DMS 273 treated with DMSO at 0.1 percent for 48 hours (cell line): ENCODE measurements around the gene AKAP6.
"Not testable (repeated sequence)": the region's sequence is repeated elsewhere in the genome, so short reads cannot be mapped to it uniquely, and the experiment has no call there.

Source experiments
- DNase-seq: peaks from one replicate; lab custom pipeline; 2025; lab: John Stamatoyannopoulos, UW

AKAP6 gene

DNA sequence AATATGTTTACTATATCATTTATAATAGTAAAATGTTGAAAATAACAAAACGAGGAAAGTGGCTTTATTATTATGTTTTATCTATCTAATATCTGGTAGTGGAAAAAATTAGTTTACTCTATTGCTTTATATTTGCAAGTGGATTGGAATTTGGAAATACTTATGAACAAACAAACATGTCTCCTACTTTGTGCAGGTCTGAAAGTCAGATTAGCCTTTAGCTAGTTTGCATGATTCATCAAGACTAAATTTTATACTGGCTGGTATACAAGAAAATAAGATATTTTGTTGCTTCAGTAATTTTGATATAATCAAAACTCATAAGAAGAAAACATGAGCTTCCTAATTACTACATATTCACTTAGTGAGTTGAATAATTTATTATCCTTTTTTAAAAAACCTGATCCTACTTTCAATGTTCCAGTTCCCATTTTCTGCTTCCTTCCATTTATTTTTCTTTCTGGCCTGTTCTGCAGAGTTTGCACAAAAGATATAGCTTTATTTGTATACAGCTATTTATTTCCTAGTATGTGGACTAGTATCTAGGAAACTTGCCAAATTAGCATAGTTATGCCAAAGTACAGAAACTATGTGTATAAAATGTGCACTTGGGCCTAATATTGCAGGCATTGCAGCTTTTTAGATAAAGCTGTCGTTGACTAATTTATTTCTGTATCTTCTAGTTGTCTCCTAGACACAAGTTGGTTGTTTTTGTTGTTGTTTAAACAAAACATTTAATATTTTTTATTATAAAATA, 122.0 kb downstream of the AKAP6 start:
- DNase-seq, result no peak

DNA sequence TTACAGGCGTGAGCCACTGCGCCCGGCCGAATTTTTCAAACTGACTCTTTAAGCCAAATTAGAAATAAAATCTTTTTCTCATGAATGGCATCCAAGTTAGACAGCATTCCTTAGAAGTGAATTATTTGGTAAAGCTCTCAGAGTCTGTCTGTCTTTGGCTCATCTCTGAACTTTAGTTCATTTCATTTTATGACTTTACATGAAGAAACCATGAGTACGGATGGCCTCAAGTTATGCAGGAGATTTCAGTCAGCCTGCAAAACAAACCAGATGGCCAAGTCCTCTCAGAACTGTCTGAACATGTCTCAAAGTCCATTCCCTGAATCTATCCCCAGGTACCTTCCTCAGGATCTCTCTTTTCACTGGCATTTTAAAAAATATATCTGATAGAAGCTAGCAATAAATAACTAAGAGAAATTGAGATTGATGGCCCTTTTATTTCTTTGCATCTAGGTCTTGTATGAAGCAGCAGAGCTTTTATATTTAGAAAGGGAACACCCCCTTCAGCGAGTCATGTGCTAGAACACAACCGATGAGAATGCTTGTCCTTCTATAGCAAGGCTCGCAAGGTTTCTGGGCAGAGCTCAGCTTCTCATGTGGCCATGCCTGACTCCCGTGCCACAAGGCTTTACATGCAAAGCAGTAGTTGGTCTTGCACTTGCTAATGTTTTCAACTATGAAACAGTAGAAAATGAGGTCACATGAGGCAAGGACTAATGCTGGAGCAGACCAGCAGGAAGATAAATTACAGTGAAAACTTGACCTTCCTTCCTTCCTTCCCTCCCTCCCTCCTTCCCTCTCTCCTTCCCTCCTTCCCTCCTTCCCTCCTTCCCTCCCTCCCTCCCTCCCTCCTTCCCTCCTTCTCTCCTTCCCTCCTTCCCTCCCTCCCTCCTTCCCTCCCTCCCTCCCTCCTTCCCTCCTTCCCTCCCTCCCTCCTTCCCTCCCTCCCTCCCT, 125.0 kb downstream of the AKAP6 start:
- DNase-seq, result no peak

DNA sequence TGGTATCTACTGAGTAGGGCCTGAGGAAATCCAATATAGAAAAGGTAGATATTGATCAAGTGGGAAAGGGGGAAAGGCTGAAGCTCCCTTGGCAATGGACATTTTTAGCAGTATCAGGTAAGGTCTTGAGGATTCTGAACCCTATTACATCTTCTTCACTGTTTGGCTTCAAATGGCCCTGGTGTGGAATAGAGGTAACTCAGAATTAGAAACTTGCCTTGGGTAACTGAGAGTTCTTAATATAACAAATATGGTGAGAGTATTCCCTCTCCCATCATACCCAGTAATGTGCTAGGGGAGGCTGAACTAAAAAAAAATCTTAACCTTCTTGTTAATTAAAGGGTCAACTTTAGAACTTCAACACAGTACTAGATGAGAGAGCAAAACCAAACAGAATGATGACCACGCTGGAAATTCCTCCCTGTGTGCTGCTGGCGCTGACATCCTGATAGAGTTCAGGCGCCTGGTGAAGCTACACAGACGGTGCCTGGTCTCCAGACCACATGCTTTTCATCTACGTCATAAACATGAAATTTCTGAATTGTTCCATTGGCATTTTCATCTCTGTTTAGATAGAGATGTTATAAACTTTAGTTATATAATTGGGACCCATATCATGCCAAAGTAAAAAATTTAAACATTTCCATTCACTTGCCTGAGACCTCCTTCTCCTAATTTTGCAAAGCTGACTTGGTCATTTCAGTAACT, 128.3 kb downstream of the AKAP6 start:
- no peak for DNase-seq

DNA sequence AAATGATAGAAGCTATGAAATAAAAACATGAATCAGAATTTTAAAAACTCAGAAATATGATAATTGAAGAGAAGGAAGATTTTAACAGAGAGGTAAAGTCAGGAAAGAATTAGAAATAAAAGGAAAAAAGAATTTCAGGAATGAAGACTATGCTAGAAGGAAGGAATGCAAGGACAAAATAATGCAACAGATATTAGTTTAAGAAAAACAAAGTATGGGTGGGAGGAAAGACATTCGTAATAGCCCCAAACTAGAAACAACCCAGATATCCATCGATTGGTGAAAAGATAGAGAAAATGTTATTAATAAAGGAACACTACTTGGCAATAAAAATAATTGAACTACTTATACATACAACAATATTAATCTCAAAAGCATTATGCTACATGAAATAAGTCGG, 129.6 kb downstream of the AKAP6 start:
- no peak for DNase-seq

DNA sequence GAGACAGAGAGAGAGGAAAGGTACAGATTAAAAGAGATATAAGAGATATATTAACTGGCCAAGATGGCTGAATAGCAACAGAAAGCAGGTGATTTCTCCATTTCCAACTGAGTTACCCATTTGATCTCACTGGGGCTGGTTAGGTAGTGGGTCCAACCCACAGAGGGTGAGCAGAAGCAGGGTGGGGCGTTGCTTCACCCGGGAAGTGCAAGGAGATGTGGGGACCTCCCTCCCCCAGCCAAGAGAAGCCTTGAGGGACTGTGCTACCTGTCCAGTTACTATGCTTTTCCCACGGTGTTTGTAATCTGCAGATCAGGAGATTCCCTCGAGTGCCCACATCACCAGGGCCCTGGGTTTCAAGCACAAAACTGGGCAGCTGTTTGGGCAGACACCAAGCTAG, 131.2 kb downstream of the AKAP6 start:
- no peak for DNase-seq

DNA sequence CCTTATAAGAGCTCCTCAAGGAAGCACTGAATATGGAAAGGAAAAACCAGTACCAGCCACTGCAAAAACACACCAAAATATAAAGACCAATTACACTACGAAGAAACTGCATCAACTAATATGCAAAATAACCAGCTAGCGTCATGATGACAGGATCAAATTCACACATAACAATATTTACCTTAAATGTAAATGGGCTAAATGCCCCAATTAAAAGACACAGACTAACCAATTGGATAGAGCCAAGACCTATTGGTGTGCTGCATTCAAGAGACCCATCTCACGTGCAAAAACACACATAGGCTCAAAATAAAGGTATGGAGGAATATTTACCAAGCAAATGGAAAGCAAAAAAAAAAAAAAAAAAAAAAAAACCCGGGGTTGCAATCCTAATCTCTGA, 133.5 kb downstream of the AKAP6 start:
- DNase-seq, result not testable (repeated sequence)

DNA sequence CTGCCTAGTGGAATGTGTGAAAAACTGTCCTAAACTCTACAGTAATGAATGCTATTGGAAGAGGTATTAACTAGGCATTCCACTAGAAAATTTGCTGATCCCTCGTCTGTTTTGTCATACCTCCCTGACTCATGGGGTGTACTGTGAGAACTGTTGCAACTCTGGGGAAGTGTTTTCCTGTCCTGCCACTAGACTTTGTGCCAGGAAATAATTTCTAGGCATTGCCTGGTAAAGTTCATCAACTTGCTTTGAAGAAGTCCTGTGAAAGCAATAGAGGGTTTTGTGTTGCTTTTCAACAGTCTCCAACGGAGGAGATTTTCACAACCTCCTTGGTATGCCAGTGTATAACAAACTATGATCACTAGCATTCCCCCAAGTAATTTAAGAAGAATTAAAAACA, 139.9 kb downstream of the AKAP6 start:
- no peak for DNase-seq

DNA sequence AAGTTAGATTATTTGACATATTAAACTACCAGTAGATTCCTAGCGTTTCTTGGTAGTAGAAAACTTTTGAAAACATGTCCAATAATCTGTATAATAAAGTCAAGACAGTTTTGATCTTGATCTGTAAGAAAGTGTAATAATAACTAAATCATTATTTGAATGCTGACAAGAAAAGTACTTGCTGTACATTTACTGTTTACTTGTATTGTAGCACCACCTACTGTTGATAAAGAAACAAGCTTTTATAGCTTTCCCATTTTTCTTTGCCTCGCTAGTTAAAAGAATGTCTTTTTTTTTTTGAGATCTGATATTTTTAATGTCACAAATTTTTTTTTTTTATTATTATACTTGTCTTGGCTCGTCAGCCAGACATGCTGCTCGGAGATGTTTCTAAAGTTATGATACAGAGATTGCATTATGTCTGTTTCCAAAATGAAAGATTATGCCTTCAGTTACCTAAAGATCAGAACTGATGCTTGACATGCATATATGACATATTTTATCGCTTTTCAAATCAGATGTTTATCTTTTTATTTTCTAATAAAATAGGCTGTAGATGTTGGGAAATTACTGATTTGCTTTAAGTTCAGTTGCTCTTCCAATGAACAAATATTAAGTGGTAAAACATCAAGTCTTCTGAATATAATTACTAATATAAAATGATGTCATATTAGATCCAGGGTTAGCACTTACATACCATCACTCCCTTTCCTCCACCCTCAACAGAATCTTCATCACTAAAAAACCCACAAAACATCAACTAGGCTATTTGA, 140.5 kb downstream of the AKAP6 start:
- DNase-seq, result peak; percentile 23

DNA sequence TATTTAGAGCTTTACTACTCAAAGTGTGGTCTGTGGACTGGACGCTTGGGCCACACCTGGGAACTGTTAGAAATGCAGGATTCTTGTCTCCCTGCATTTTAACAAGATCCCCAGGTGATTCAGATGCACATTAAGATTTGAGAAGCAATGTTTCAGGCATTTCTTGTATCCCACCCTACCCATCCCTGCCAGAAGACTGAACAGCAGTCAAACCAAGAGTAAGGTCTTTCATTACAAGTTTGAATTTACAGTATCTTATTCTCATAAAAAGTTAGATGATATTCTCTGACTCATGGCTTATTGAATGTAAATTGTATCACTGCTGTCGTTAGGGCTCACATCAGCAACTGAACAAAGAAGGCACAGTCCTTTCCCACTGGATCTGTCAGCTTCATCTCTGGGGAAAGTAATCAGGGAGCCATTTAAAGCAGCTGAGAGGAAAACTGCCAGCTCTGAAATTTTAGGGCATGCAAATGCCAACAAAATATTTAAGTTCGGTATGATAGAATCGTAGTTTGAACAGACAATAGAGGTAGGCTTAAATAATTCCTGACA, 141.1 kb downstream of the AKAP6 start:
- no peak for DNase-seq

DNA sequence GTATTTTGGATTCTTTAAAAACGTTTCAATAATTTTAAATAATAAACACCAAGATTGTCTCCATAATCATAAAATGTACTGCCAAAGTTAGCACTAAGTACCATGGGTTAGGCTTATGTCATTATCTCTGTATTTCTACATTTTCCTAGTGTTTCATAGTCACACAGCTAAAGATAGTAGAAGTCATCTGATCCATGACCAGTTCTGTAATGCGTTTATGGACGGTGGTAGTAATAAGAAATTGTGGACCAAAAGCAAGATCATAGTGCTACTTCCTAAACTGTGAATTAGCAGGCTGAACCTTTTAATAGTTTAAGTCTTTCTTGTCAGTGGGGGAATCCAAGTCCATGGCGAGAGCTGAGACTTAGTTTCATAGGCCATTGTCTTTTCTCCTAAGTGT, 142.1 kb downstream of the AKAP6 start:
- DNase-seq, result no peak

DNA sequence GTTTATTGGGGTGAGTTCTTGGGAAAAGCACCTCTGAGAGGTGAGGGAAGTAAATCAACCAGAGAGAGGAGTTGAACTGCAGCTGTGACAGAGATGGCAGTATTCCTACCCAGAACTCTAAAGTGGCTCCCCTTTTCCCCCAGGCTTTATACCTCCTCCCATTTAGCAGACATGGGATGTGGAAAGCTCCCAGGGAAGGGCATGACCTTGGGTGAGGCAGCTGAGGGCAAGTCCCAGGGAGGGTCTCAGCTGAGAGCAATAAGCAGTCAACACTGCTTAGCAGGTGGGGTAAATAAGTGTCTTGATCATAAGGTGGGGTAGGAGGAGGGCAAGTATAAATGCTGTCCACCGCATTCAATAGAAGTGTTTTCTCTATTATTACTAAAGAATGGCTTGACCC, 143.0 kb downstream of the AKAP6 start:
- no peak for DNase-seq

DNA sequence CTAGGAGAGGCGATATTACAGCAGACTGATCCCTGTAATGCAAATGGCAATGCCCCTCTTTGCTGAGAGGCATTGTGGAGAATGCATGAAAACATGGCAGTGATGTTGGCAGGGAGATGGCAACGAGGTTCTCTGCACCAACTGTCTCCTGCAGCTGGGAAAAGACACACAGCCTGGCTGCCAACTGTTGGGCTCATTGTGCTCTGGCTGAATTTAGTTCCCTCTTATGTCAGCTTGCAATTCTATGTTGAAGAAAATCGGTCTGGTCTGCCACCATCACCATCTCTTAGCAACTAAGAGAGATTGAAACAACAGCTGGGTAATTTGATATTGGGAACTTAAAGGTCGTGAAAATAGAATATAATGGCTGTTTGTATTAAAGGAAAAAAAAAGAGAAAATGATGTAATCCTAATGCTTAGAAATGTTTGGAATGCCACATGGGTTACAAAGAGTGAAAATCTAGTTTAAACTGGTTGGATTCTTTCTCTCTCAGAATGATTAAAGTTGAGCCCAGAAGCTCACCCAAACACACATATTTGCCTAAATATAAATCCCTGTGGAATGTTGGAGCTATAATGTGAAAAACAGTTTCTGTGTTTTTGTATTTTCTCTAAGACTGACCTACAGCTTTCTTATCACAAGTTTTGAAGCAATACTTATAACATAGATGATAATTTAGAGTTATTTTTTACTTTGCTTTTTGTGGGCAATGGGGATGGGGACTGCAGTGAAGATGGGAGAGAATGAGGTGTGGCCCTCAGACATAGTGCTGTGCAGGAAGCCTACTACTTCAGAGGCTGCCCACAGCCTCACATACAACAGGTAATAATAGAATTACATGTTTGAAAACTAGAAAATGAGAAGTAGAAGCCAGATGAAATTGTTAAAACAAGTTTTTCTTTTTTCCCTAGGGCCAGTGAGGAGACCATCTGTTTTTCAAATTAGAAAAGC, 143.7 kb downstream of the AKAP6 start:
- no peak for DNase-seq

DNA sequence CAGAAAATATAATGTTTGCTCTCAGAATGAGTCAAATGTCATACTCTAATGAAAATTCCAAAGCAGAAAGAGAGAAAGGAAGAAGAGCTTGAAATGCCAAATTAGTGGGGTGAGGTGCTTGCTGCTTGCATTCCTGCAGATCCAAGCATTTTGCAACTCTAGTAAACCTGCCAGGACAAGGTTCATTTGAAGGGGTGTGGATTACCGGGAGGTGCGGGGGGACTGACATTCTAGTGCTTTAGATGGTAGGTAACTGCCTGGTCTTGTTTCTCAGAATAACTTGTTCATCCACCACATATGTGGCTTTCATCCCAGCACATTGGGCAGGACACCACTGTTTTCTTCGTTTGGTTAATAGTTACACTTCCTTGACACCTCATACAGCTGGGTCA, 144.4 kb downstream of the AKAP6 start:
- no peak for DNase-seq

DNA sequence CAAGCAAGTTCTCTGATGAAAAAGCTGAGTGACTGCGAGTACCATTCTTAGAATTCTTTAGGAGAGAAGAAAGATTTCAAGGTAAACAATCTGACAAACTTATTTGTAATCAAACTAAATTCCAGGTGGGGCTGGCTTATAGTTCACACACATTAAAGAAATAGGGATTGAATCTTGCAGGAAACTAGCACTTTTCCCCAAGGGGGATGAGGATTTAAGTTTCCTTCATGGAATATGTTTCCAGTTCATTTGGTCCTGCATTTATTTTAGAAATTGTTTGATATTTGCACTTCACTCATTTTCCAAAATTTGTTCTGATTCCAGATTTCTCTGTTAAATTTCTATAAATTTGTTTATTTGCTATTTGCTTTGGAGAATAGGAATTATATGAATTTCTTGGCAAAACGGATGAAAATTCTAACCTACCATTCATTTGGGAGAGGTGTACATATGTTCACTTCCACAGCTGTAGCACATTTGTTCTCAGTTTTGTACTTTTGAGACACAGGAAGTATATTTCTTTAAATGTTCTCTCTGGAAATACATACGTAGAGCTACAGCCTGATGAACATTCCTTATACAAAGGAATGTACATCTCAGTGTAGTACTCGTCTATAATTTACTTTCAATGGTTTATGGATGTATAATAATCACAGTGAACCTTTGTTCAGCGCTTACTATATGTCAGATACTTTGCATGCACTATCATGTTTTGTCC, 145.5 kb downstream of the AKAP6 start:
- DNase-seq, result no peak

DNA sequence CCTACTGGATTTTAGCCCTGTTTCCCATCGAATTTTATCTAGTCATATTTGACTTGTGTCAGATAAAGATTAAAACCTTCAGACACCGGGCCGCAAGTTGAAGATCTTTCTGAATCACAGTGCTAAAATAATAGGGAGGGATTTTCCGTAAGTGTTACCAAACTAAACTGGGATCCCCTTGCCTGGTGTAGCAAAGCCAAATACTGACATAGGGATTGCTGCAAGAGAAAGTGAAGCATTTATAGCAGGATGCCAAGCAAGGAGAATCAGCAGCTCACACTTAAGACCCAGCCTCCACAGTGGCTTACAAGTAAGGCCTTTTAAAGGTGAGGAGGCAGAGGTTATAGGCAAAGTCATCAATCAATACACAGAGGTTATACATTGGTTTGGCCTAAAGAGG, 147.4 kb downstream of the AKAP6 start:
- DNase-seq, result no peak

DNA sequence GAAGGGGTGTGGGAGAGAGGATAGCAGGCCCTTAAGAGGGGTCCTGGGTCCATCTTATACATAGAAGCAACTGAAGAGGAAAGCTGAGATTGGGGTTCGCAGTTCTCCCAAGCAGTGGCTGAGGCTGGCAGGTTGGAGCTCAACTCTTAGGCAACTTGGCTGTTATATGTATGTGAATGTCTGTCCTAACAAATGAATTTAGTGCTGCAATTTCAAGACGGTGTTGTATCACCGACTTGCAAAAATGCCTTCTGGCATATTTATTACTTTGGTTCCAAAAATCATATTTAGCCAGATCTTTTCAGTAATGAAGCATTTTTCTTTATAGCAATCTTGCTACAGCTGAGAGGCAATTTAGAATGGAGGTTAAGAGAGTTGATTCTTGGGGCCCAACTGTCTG, 148.3 kb downstream of the AKAP6 start:
- no peak for DNase-seq

DNA sequence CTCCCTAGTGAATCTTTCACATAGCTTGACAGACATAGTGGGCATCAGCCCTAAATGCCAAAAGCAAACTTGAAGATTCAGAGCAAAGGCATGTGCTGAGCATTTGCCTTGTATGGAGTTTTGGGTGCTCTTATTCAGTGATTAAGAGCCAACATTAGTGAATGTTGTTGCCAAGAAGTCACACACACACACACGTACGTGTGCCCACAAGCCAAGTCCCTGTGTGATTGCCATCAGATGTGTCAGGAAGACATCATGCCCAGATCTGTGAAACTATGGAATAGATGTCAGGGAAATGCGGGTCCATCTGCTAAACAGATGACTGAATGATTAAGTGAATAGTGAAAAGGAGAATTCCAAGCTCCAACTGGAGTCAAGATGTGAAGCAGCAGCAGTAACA, 149.0 kb downstream of the AKAP6 start:
- DNase-seq, result no peak

DNA sequence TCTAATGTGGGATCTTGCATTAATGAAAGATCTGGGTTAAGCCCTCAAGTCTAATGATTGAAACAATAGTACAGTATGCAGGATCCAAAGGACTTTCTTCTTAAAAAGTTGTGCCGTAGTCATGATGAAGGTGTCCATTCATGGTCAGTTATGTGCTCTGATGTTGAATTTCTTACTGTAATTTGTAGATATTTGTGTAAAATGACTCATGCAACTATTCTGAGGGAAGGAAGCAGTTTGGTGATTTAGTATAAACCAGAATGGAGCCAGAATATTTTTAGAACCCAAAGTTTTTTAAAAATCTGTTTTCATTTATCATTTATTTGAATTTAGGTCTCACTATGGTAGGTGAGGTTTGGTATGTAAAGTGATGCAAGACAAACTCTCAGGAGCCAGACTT, 151.2 kb downstream of the AKAP6 start:
- DNase-seq, result no peak

DNA sequence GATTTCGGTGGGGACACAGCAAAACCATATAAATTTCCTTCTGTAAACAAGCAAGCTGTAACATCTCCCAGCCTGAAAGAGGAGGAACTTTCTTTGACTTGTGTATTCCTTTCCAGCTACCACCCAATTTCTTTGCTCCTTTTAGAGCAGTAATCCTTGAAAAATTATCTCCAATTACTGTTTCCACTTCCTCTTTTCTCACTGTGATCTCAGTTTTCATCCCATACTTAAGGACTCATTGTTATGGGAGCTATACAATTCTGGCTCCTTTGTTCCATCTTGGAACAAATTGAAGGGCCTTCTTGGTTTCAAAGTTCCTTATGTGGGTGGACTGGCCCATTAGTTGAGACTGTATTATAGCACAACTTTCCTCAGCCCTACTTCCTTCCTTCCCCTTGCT, 152.6 kb downstream of the AKAP6 start:
- no peak for DNase-seq
